RPMI7951 (cell line): ENCODE measurements around the gene BFSP2. TPM values are rescaled to one million over a fixed set of nuclear protein-coding genes. Genes with fewer than 3 reads are reported as not detected.
A peak's percentile ranks its signal among the peaks of the same experiment; 100 is the strongest.
"Not testable (repeated sequence)": the region's sequence is repeated elsewhere in the genome, so short reads cannot be mapped to it uniquely, and the experiment has no call there.

Experiments
- DNase-seq: peaks from one replicate; pipeline ENCODE4 v3.0.0-alpha.2; 2012; ENCODE audit warnings: low read depth
- total RNA-seq: library from RNA; depleted of rRNA; stranded (reverse); fragments of >200 nt; shearing (Covaris generic); gene quantifications from 2 replicates; pipeline ENCODE4 v1.2.3, GENCODE V29; 2014

Gene BFSP2
- total RNA-seq, 1 experiment from 2014 or later: not detected

GRCh38 chr3:133455960-133456359 is 56.1 kb downstream of the BFSP2 start:
- DNase-seq: peak; percentile 43

- DNase-seq: no peak
Measured at GRCh38 chr3:133457025-133457424, 57.2 kb downstream of the BFSP2 start.

DNA sequence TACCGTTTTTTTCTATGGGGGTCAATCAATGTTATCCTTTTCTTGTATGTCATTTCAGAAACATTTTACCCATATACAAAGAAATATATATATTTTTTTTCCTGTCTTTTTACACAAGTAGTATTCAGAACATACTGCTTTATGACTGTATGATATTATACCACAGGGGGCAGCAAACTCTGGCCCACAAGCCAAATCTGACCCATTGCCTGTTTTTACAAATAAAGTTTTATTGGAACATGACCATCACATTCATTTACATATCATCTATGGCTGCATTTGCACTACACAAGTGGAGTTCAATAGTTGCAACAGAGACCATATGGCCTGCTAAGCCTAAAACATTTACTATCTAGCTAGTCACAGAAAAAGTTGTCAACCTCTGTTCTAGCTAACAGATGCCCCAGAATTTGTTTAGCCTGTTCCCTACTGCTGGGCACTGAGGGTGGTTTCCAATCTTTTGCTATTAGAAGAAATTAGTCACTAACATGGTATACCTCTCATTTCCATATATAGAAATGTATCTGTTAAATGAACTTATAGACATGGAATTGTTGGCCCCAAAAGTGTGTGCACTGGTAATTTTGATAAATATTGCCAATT is 57.7 kb downstream of the BFSP2 start:
- no peak for DNase-seq

- no peak for DNase-seq
Measured at GRCh38 chr3:133459400-133459799, 59.5 kb downstream of the BFSP2 start.

GRCh38 chr3:133460809-133461208 is 61.0 kb downstream of the BFSP2 start:
- no peak for DNase-seq

DNA sequence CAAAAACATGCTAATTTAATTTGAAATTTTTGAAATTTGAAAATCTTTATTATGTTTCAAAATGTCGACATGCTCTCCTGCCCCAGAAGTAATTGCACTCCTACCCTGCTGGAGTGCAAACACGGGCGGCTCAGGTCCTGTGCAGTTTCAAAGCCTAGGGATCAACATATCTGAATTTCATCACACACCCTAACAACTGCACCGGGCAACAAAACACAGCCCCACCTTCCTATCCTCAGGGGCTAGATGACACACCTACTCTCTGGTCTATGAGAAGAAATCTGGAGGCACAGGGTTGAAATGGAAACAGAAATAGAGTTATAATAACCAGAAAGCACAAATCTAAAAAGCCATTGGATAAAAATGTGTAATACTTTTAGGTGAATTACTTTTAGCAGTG is 61.4 kb downstream of the BFSP2 start:
- no peak for DNase-seq

DNA sequence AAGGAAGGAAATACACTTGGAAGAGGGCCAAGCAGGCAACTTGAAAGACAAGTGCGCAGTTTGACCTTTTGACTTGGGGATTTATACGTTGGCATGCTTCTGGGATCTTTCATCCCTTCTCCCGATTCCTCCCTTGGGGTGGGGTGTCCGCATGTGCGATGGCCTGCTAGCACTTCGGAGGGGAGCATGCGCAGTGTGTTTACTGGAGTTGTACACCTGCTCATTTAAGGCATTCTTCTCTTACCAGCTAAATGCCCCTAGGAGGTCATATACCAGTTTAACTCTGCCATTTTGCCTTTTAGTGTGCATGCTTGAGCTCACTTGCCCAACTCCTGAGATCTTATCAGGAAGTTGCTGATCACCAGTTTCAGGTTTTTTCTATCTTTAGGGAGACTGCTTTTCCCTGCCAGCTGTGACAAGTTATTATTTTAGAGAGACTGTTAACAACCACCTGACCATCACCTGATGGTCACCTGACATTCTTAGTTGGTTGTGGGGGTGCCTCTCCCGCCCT is 63.5 kb downstream of the BFSP2 start:
- no peak for DNase-seq

DNA sequence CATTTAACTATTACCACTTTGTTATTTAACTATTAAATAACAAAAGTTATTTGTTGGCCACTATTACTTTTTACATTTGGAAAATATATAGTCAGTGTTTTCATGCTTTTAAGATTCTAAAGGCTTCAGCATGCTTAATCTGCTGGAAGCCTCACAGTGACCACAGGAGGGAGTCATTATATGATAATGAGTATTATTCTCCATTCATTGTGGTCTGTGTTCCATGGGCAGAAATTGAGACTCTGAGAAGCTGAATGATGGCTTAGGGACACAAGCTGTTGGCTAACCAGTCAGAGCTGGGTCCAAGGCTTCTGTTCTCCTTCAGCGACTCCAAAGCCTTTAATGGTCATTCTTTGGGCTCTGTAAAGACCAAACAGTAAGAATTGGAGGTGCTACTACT is 64.7 kb downstream of the BFSP2 start:
- peak; percentile 56 for DNase-seq

- no peak for DNase-seq
Measured at GRCh38 chr3:133466531-133467386, 66.9 kb downstream of the BFSP2 start.

GRCh38 chr3:133467780-133468179 is 67.9 kb downstream of the BFSP2 start:
- no peak for DNase-seq

DNA sequence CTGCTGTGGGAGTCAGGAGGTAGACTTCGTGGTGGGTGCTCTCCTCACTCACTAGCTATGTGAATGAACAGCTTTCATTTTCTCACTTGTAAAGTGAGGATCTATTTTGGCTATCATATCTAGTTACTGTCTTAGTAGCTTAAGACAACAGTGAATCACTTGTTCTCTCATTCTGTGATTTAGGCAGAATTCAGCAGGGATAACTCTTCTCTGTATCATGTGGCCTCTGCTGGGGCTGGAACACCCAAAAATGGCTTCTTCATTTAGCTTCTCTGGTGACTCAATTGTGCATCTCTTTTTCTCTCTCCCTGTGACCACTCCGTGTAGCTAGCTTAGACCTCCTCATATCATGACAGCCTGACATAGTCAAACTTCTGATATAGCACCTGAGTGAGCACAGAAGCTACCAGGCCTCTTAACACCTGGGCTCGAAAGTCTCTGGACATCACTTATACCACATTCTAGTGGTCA is 68.4 kb downstream of the BFSP2 start:
- no peak for DNase-seq

- no peak for DNase-seq
Measured at GRCh38 chr3:133469140-133469731, 69.4 kb downstream of the BFSP2 start.

DNA sequence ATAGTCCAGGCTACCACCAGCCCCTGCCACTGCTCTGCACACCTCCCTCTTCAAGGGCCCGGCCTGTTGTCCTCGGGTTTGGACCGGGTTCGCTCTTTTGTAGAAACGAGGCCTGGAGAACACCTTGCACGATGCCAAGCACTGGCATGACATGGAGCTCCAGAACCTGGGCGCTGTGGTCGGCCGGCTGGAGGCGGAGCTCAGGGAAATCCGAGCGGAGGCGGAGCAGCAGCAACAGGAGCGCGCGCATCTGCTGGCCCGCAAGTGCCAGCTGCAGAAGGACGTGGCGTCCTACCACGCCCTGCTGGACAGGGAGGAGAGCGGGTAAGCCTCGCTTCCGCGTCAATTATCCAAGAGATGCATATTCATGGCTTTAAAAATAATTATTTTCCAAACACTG is 72.4 kb downstream of the BFSP2 start:
- DNase-seq: no peak

- DNase-seq: no peak
Measured at GRCh38 chr3:133472889-133473288, 73.0 kb downstream of the BFSP2 start.

DNA sequence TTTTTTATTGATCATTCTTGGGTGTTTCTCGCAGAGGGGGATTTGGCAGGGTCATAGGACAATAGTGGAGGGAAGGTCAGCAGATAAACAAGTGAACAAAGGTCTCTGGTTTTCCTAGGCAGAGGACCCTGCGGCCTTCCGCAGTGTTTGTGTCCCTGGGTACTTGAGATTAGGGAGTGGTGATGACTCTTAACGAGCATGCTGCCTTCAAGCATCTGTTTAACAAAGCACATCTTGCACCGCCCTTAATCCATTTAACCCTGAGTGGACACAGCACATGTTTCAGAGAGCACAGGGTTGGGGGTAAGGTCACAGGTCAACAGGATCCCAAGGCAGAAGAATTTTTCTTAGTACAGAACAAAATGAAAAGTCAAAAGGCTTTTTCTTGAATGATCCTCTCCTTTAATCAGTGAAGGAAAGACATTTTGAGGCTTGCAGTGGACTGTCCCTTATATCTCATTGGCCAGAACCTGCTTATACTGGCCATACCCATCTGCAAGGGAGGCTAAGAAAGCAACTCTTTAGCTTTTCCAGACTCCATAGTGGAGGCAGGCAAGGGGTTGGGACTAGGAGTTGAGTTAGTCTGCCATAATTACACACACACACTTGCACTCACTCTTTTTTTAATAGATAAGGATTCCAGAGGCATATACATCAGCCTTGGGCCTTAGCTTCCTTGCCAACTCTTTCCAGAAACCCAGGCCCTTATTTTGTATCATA is 73.8 kb downstream of the BFSP2 start:
- not testable (repeated sequence) for DNase-seq

DNA sequence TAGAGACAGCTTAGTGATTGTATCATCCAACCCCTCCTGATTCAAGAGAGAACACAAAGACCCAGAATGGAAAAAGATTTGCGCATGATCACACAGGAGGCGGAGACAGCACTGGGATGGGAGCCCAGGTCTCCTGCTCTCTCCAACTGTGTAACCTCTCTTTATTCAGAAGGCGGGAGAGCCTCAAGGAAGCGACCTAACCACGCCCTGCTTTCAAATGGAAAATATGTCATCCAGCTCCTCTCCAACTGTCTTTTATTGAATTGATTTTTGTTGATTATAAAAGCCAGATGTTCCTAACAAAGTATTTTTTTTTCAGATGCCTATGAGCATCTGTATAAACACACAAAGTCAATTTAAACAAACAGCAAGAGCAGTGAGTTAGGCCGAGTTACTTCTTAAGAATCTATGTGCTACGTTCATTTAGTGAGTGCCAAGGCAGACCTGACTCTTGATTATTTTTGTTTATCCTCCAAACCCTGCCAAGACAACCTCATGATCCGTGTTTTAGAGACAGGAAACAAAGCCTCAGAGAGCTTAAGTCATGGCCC is 74.5 kb downstream of the BFSP2 start:
- DNase-seq: no peak

- no peak for DNase-seq
Measured at GRCh38 chr3:133474817-133475216, 75.0 kb downstream of the BFSP2 start.

DNA sequence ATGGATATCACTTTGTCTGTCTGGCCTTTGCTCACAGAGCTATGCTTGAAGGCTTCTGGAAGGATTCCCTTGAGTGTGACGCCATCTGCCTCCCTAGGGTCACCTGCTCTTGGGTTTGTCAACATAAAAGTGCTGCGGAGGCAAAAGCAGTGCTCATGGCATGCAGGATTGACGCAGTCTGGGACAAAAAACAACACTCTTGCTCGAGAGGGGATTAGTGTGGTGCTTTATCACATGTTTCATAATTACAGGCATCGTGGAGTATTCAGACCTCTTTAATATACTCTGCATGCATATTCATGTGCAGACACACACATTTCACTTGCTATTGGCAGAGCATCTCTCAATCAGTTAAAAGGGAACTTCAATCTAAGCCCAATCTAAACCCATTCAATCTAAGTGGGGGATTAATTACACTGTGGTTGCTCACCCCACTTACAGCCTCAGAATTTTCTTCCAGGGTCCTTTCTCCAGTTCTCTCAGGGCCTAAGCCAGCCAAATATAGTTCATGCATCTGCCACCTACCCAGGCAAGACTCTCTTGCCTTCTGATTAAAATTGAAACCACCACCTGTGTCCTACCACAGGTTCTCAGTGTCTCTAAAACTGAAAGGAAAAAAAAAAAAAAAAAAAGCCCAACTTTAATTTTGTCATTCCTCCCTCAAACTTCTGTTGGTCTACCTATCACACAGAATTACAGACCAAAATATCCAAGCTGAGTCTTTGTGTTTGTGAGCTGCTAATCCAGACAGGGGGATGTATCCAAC is 75.6 kb downstream of the BFSP2 start:
- no peak for DNase-seq

DNA sequence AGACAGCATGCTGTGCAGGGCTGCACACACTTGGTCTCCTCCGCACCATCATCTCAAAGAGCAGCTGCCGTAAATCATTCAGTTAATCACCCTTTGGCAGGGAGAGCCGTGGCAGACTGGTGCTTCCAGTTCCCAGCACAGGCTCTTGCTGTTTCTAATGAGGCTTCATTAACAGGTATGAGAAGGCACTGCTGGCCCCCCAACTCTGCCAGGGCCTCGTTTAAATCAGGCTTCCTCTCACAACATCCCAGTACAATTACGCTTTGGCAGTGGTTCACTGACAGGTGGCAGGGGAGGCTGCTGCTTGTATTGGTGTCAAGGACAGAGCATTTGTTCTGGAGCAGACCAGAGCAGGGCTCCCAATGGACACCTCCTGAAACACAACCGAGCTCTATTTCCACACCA is 77.1 kb downstream of the BFSP2 start:
- DNase-seq: no peak

DNA sequence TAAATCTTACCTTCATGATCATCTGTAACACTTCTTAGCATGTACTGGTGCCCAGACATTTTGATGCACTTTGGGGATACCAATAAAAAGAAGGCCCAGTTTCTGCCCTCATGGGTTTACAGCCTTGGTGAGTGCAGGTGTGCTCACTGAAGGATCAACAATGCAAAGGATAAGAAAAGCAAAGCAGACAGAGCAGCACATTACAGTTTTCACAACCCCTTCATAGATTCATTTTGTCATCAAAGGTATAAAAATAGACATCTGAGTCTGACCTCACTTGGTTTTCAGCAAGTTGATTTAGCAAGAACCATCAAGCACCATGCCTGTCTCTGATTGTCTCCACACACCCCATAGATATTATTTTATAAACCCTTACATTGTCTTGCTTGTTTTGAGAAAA is 77.6 kb downstream of the BFSP2 start:
- DNase-seq: no peak

DNA sequence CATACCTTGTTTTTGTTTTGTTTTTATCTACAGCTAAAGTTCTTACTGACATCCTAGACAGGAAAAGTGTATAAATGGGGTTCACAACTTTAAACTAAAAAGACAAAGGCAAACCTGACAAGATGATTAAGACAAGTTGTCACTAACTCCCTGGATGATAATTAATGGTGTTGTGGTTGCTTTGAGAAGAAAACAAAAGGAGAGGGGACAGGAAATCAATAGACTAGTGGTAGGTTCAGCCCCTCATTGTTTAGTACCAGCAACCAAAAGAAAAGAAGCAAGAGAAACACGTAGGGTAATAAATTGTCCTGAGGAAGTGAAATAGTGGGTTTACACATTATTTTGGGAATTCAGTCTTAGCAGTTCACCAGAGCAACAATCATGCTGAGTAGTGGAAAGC is 78.8 kb downstream of the BFSP2 start:
- DNase-seq: no peak
